OCI-LY3 (cell line): ENCODE data around the gene KRT33A.

ENCODE experiments used
- H2AFZ ChIP-seq: fragments of 200-600, 300-600 bp; shearing (Covaris generic); 2 replicates; pipeline ENCODE4 v1.6.0; 2014; ENCODE audit warnings: antibody characterized with exemption, low read depth, low read length
- H3K27ac ChIP-seq: fragments of 200-600, 300-600 bp; sonication (generic); 2 replicates; pipeline ENCODE4 v1.5.1; 2014; ENCODE audit warnings: mild to moderate bottlenecking, low read length, moderate library complexity, mixed read lengths
- H3K27me3 ChIP-seq: fragments of 200-600, 300-600 bp; sonication (generic); 2 replicates; pipeline ENCODE4 v1.6.1; 2014; ENCODE audit warnings: low read depth, low read length, mixed read lengths
- H3K36me3 ChIP-seq: fragments of 200-600, 300-600 bp; sonication (generic); replicated peaks from 2 replicates; pipeline ENCODE3; 2014; ENCODE audit warnings: low read depth, low read length, mixed read lengths
- H3K4me1 ChIP-seq: fragments of 300-600, 200-600 bp; sonication (generic); 2 replicates; pipeline ENCODE4 v1.6.1; 2014; ENCODE audit warnings: low read length, mixed read lengths
- H3K4me2 ChIP-seq: fragments of 200-600, 300-600 bp; sonication (generic); 2 replicates; pipeline ENCODE4 v1.6.1; 2014; ENCODE audit warnings: low read length, mixed read lengths
- H3K4me3 ChIP-seq: fragments of 300-600, 200-600 bp; sonication (generic); 2 replicates; pipeline ENCODE4 v1.5.1; 2014; ENCODE audit warnings: antibody characterized with exemption, mild to moderate bottlenecking, low read length, moderate library complexity
- H3K79me2 ChIP-seq: fragments of 300-600, 200-600 bp; shearing (Covaris generic); 2 replicates; pipeline ENCODE4 v1.6.1; 2014; ENCODE audit warnings: mild to moderate bottlenecking, low read length, mixed read lengths
- H3K9ac ChIP-seq: fragments of 300-600, 200-600 bp; shearing (Covaris generic); 2 replicates; pipeline ENCODE4 v1.6.0; 2014; ENCODE audit warnings: mild to moderate bottlenecking, low read length, moderate library complexity
- H3K9me3 ChIP-seq: fragments of 200-600, 300-600 bp; shearing (Covaris generic); 2 replicates; pipeline ENCODE4 v1.6.1; 2014; ENCODE audit warnings: low read length, mixed read lengths; ENCODE audit not compliant: insufficient read depth
- H4K20me1 ChIP-seq: fragments of 200-600, 300-600 bp; sonication (generic); 2 replicates; pipeline ENCODE4 v1.6.1; 2016; ENCODE audit warnings: low read length, mixed read lengths; ENCODE audit not compliant: insufficient read depth
- CTCF ChIP-seq: fragments of 200-600, 300-600 bp; sonication (generic); IDR thresholded peaks from 2 replicates; pipeline ENCODE4 v1.5.1; 2014; ENCODE audit warnings: antibody characterized with exemption, low read length, low read depth
- EZH2phosphoT487 ChIP-seq: fragments of 200-600 bp; shearing (Covaris generic); IDR thresholded peaks from 2 replicates; pipeline ENCODE4 v1.6.1; 2018; ENCODE audit warnings: antibody characterized with exemption, mixed run types, low read depth

Gene KRT33A

GRCh38 chr17:41338961-41339485, 11.6 kb downstream of the KRT33A start:
- TF ChIP-seq EZH2phosphoT487 (no peak), CTCF (no peak)
- Histone ChIP-seq H3K9me3 (peaks cover 4% of the 10 kb centered on the region), H3K4me1 (peaks cover 46% of the 10 kb centered on the region), H4K20me1 (no peaks in the 10 kb centered on the region), H3K4me2 (peak overlapping the region; percentile 31), H3K36me3 (no peaks in the 10 kb centered on the region), H3K79me2 (no peaks in the 10 kb centered on the region), H3K4me3 (no peak overlapping the region), H2AFZ (peak overlapping the region; percentile 29; the same call in 1 of the 2 replicates), H3K9ac (no peak overlapping the region), H3K27me3 (no peaks in the 10 kb centered on the region), H3K27ac (peak overlapping the region; percentile 9; the same call in 1 of the 2 replicates)

- H2AFZ ChIP-seq, result no peak overlapping the region
- H3K9ac ChIP-seq, result no peak overlapping the region
- H3K4me1 ChIP-seq, result peaks cover 48% of the 10 kb centered on the region
- no peaks in the 10 kb centered on the region for H3K36me3 ChIP-seq
- H3K79me2 ChIP-seq, result no peaks in the 10 kb centered on the region
- H3K4me3 ChIP-seq, result no peak overlapping the region
- no peak overlapping the region for H3K27ac ChIP-seq
- TF ChIP-seq EZH2phosphoT487 (no peak), CTCF (no peak)
- no peaks in the 10 kb centered on the region for H4K20me1 ChIP-seq
- no peak overlapping the region for H3K4me2 ChIP-seq
- H3K27me3 ChIP-seq, result no peaks in the 10 kb centered on the region
- no peaks in the 10 kb centered on the region for H3K9me3 ChIP-seq
Observed at GRCh38 chr17:41335747-41336146, 14.9 kb downstream of the KRT33A start.

DNA sequence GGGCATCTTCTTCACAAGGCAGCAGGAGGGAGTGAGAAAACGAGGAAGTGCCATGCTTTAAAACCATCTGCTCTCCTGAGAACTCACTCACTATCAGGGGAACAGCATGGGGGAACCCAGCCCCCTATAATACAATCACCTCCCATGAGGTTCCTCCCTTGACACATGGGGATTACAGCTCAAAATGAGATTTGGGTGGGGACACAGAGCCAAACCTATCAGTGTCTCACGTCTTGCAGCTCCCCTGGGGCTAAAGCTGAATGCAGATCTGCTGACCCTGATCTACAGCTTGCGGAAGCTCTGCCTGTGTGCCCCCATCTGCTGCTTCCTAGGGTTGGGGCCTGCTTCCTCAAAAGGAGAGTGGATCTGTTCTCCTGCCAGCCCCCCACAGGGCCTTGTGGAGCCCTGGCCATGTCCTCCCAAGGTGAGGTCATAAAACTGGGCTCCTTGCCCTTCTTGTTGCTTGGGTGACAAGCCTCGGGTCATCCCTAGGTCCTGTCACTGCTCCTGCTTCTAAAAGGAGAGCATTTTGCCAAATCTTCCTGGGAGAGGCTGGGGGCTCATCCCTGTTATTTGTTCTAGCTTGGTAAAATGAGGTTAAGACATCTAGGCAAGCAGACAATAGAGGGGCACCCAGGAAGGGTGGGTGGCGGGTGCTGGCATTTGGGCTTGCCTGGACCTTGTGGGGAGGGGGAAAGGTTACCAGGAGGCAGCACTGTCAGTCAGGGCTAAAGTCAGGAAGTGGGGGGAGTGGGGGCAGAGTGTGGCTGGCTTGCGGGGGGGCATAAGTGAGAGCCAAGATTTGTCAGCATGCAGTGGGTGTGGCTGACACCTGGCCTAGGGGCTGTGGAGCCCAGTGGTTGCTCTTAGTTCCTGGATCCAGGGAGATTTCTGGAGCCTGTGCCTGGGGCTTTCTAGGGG, 16.0 kb downstream of the KRT33A start:
- H3K27ac ChIP-seq, result peak overlapping the region; percentile 54
- TF ChIP-seq EZH2phosphoT487, result no peak
- no peak for TF ChIP-seq CTCF
- H3K36me3 ChIP-seq, result no peaks in the 10 kb centered on the region
- no peak overlapping the region for H3K9ac ChIP-seq
- H4K20me1 ChIP-seq, result no peaks in the 10 kb centered on the region
- no peaks in the 10 kb centered on the region for H3K79me2 ChIP-seq
- peaks cover 37% of the 10 kb centered on the region for H3K4me1 ChIP-seq
- H2AFZ ChIP-seq, result peak overlapping the region; percentile 19; the same call in 1 of the 2 replicates
- no peaks in the 10 kb centered on the region for H3K9me3 ChIP-seq
- no peaks in the 10 kb centered on the region for H3K27me3 ChIP-seq
- peak overlapping the region; percentile 10; the same call in 1 of the 2 replicates for H3K4me3 ChIP-seq
- H3K4me2 ChIP-seq, result peak overlapping the region; percentile 41

- peaks cover 29% of the 10 kb centered on the region for H3K4me1 ChIP-seq
- H4K20me1 ChIP-seq, result no peaks in the 10 kb centered on the region
- H3K9ac ChIP-seq, result no peak overlapping the region
- H3K4me2 ChIP-seq, result peak overlapping the region; percentile 41; the same call in 1 of the 2 replicates
- H3K27ac ChIP-seq, result peak overlapping the region; percentile 54
- H3K9me3 ChIP-seq, result no peaks in the 10 kb centered on the region
- no peak overlapping the region for H3K4me3 ChIP-seq
- no peaks in the 10 kb centered on the region for H3K79me2 ChIP-seq
- no peak overlapping the region for H2AFZ ChIP-seq
- TF ChIP-seq CTCF (no peak), EZH2phosphoT487 (no peak)
- no peaks in the 10 kb centered on the region for H3K27me3 ChIP-seq
- H3K36me3 ChIP-seq, result no peaks in the 10 kb centered on the region
Observed at GRCh38 chr17:41333836-41334235, 16.8 kb downstream of the KRT33A start.
